ENCODE measurements around the gene ETHE1. TPM values are rescaled to one million over a fixed set of nuclear protein-coding genes. Genes with fewer than 3 reads are reported as not detected.

ETHE1 gene
- total and polyA plus RNA-seq, 2 donors (not counting 1 experiment from before 2014, with no cell fraction given): 16.0 to 39.4 TPM

DNA sequence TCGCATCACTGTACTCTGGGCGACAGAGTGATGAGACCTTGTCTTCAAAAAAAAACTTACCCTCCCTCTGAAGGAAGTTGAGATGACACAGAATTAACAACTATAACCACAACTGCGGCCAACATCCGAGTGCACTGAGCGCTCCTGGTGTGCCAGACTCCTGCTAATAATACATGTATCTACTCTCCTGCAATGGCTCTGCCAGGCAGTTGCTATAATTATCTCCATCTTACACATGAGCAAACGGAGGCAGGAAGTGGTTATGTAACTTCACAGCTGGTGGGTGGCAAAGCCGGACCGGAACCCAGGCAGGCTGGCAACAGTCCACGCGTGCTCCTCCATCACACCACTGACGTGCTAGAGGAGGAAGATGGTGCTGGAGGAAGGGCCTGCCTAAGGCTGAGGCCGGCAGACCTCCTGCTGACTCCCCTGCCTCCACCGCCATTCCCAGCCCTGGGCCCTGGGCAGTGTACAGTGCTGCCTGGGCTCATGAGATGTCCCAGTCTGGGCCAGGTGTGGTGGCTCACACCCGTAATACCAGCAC is 35.8 kb upstream of the ETHE1 start:
- TF ChIP-seq, protein P1, sequence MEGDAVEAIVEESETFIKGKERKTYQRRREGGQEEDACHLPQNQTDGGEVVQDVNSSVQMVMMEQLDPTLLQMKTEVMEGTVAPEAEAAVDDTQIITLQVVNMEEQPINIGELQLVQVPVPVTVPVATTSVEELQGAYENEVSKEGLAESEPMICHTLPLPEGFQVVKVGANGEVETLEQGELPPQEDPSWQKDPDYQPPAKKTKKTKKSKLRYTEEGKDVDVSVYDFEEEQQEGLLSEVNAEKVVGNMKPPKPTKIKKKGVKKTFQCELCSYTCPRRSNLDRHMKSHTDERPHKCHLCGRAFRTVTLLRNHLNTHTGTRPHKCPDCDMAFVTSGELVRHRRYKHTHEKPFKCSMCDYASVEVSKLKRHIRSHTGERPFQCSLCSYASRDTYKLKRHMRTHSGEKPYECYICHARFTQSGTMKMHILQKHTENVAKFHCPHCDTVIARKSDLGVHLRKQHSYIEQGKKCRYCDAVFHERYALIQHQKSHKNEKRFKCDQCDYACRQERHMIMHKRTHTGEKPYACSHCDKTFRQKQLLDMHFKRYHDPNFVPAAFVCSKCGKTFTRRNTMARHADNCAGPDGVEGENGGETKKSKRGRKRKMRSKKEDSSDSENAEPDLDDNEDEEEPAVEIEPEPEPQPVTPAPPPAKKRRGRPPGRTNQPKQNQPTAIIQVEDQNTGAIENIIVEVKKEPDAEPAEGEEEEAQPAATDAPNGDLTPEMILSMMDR (IDR thresholded peaks at IDR 0.05): no peak
- no peak for TF ChIP-seq EZH2 (IDR thresholded peaks at IDR 0.05; ENCODE audit: borderline replicate concordance, insufficient read depth, low read depth, low read length, poor library complexity, severe bottlenecking)

More for the DNA sequence above, 35.8 kb upstream of the ETHE1 start:
- Histone ChIP-seq H3K9ac (ENCODE audit: low read length) (peak overlapping the region; percentile 38), H4K20me1 (ENCODE audit: control insufficient read depth, insufficient read depth, low read length, poor library complexity, severe bottlenecking) (no peaks in the 10 kb centered on the region), H3K36me3 (replicated peaks in 1 of 2; ENCODE audit: control extremely low read depth in 1 of 2, control insufficient read depth in 1 of 2, extremely low read depth in 1 of 2, insufficient read depth in 2 of 2, low read length in 1 of 2) (peaks cover 3 to 11% of the 10 kb centered on the region in 2 experiments), H3K9me3 (ENCODE audit: control extremely low read depth in 1 of 3, control insufficient read depth in 2 of 3, insufficient read depth in 1 of 3, low read length in 2 of 3) (peaks cover 0 to 11% (median 0%) of the 10 kb centered on the region in 3 donors), H2AFZ (ENCODE audit: insufficient read depth, low read depth, low read length, poor library complexity, severe bottlenecking) (peak overlapping the region; percentile 47), H3K4me3 (ENCODE audit: control extremely low read depth in 1 of 5, extremely low read depth in 1 of 5, insufficient read depth in 1 of 5, low read depth in 2 of 5, low read length in 4 of 5) (peak overlapping the region in 3 of 5 experiments; percentile 7 to 45 (median 11)), H3K4me1 (ENCODE audit: control insufficient read depth in 2 of 2, insufficient read depth in 2 of 2, low read length in 2 of 2) (peaks cover 42 to 52% of the 10 kb centered on the region in 2 donors), H3K27me3 (replicated peaks in 1 of 4; ENCODE audit: control extremely low read depth in 1 of 4, control insufficient read depth in 3 of 4, insufficient read depth in 4 of 4, low read length in 3 of 4) (no peaks in the 10 kb centered on the region), H3K27ac (ENCODE audit: low read length in 2 of 2) (peak overlapping the region; percentile 92), H3K4me2 (replicated peaks; ENCODE audit: low read depth, low read length, poor library complexity, severe bottlenecking) (peak overlapping the region; percentile 69), H3K79me2 (ENCODE audit: control insufficient read depth, insufficient read depth, low read length) (peaks cover 21% of the 10 kb centered on the region)
- POLR2A ChIA-PET: interaction anchor here (0.6 to 1.3 kb wide), 4 partner anchors 15 to 49 kb away, joined by 3 to 7 read pairs (median 4); partner anchors contain the start of gene ZNF575
- Mint-ChIP-seq H3K4me3 (peak overlapping the region; percentile 68), H3K4me1 (peaks cover 56% of the 10 kb centered on the region), H3K27me3 (no peaks in the 10 kb centered on the region), H3K27ac (peak overlapping the region; percentile 99), H3K9me3 (ENCODE audit: insufficient read depth) (no peaks in the 10 kb centered on the region)
- WGBS (ENCODE audit: insufficient coverage): 40% methylated on average over 1 of the region's 14 CpGs
- intact Hi-C loops (cut with micrococcal nuclease): loop anchor here (1.0 to 2.0 kb wide), 4 partner anchors 13 to 57 kb away; partner anchors contain the start of genes IRGQ, PINLYP, XRCC1 and ZNF428
- peak; percentile 93 for DNase-seq
- ATAC-seq (ENCODE audit: low read depth): peak; percentile 85
- CTCF ChIA-PET: interaction anchor here (1.2 to 1.5 kb wide), 2 partner anchors 9 to 12 kb away, joined by 3 to 5 read pairs; partner anchors contain the start of genes PINLYP and XRCC1

Measured in B cell (primary cell).